ENCODE results near the gene TTLL13.

- TF ChIP-seq CTCF (conservative IDR thresholded peaks at IDR 0.05; ENCODE audit: low read depth, low read length) (peak; percentile 49; the same call in 1 of the 2 replicates), EZH2 (IDR thresholded peaks at IDR 0.05; ENCODE audit: low read length, unreplicated experiment) (no peak)
These were observed 34.7 kb upstream of the TTLL13 start for GRCh38 chr15:90214553-90215196.
